ENCODE results near the gene TBX10.
"Not testable (repeated sequence)": the region's sequence is repeated elsewhere in the genome, so short reads cannot be mapped to it uniquely, and the experiment has no call there.

TBX10 gene

DNA sequence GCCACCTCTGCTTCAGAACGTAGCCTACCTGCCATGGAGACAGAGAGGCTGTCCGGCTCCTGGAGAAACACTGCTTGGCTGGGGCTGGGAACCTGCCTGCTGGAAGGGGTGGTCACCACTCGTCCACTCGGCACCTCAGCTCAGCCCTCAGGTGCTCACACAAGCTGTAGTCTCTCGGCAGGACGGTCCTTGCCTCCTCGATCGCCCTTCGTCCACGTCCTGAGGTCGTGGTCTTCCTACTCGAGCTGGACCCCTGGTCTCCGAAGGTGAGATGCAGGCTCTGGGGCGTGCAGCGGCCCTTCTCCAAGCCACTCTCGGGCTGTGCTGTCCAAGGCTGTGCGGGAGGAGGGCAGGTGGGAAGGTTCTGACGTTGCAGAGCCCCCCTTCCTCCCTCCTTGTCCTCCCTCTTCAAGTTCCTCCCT is at the start of gene TBX10:
TBX10 (minus strand) TSS at position 326 of the 422 bp plus-strand sequence; CDS start at position 35, 291 bp downstream.
- DNase-seq, result no peak

DNA sequence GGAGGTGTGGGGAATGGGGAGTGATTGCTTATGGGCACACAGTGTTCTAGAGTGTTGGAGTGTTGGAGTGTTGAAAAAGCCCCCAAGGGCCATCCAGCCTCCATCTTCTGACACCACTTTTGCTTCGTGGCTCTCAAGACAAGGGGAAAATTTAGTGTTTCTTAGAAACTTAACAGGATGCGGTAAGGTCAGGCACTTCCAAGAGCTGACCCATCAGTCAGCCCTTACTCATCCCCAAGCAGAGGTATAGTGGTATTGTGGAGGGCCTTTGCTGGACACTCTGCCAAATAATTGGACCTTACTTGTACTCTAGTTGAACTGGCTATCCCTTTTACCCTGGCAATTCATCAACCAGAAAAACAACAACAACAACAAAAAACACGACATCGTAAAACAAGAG is 49.6 kb upstream of the TBX10 start:
- no peak for DNase-seq

DNA sequence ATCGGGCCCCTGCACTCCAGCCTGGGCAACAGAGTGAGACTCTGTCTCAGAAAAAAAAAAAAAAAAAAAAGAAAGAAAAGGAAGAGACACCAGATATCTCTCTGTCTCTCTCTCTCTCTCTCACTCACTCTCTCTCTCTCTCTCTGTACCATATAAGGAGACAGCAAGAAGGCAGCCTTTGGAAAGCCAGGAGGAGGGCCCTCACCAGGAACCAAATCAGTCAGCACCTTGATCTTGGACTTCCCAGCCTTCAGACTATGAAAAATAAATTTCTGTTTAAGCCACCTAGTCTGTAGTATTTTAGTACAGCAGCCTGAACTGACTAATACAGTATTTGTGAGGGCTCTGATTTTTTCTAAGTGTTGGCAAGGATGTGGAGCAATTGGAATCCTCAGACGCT is 48.4 kb upstream of the TBX10 start:
- no peak for DNase-seq

DNA sequence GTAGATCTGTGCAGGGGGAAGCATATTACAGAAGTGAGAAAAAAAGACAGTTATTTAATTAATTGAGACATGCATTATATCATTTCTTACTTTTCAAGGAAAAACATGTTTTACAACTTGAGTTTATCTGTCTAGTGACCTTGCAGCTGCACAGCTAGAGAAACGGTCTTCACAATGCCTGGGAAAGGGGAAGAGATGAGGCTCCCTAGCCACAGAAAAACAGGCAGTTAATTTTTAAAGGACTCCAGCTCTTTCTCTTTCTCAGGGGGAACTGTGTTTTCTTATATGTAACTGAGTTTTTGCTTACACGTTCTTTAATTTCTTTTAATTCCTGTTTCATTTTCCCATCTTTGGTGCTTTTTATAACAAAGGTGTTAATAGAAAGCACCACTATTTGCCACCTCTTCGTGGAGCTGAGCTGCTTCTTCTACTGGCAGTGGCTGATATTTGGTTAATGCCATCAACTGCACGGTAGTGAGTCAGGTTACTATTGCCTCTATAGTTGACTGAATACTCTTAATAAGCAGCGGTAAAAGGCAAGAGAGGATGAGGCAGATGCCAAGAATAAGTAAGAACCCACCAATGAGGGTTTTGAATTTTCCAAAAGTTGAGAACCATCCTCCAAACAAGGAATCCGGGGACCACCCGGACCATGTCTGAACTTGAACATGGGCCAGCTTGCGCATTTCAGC is 46.2 kb upstream of the TBX10 start:
- not testable (repeated sequence) for DNase-seq

DNA sequence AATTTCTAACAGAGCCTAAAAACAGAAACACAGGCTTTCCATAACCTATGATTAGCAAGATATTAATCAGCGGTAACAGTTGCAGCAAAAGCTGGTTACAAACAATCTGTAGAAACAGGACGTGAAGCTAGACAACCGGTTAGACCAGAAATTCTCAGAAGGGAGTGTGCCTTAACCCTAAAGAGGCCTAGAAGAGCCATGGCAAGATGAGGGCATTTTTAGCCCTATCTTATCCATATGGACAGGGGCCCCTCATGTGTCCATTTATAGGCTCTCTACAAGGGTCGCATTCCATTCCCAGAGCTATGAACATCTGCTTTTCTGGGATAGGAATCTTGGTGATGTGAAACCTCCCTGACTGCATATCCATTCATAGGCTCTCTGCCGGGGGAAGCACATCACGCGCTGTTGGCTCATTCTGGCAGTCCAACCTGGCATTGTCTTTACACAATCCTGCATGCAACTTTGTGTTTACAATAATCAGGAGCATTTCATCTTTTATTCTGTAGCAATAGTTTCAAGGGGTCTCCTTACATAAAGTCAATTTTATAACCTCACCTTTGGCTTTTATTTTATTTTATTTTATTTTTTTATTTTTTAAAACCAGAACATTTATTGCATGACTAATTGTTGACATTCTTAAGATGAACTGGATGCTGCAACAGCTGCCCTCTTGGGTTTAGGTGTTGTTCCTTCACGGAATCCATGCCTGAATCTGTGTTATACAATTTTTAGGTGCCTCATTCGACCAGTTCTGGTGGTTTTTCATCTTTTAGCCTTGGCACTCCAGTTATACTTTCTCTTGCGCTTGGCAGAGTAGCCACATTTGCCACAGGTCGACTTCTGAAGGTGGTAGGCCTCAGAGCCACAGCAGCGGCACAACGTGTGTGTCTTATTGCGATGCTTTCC is 42.8 kb upstream of the TBX10 start:
- DNase-seq, result not testable (repeated sequence)

DNA sequence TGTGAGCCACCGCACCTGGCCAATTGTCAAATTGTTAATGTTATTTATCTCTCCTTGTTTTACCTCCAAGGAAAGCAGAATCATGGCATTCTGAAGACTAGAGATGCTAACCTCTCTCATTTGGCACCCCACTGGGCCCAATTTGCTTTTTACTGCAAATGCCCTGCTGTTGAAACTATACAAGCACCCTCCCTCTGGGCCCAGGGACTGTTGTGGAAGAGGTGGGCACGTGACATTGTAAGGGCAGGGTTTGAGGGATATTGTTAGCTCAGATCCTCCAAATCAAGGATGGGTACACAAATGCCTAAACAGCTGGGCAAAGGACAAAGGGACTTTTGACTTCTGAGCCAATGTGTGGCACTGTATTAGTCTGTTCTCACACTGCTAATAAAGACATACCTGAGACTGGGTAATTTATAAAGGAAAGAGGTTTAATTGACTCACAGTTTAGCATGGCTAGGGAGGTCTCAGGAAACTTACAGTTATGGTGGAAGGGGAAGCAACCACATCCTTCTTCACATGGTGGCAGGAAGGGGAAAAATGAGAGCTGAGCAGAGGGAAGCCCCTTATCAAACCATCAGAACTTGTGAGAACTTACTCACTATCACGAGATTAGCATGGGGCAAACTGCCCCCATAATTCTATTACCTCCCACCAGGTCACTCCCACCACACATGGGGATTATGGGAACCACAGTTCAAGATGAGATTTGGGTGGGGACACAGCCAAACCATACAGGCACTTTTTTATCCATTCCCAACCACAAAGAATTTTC is 41.3 kb upstream of the TBX10 start:
- no peak for DNase-seq

DNA sequence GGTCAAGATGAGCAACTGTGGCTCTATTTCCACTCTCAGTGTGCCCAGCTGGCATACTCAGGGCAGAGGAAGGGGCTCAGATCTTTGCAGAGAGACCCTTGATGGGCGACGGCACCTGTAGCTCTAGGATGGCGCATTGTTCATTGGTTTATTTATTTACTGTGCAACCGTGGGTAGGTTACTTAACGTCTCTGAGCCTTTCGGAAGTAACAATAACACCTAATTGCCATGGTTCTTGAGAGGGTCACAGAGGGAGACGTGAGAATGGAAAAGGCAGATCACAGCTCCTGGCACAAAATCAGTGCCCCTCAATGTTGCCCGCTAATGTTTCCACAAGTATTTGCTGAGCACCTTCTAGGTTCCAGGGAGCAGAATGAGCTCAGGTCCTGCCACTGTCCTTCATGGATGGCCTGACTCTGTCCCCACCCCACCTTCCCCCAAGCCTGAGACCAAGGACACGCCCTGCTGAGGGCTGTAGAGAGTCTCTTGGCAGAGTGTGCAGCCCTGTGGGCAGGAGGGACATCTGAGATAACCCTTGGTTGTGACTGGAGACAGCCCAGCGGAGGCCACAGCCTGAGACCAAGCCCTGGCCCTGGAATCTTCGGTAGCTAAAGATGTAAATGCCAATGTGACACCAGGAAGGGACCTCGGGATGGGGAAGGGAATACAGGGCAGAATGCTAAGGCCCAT is 35.6 kb upstream of the TBX10 start:
- DNase-seq, result no peak

DNA sequence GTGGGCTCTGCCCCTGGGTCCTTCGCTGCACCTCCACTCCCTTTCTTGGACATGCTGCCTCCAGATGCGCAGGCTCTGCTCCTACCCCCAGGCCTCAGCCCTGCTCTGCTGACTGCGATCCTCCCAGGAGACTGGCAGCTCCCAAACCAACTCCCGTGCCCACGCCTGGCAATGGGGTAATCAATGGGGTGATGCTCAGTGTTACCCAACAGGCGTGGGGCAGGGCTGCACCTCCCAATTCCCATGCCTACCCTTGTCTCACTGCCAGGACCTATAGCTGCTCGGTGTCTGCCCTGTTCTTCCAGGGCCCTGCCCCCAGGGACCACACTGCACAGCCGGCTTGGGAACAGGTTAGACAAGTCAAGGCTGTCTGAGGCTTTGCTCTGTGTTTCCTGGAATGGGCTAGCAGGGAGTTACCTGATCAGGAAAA is 34.9 kb upstream of the TBX10 start, which contains the start of gene ALDH3B2:
ALDH3B2 (minus strand) TSS at position 182 of the 430 bp plus-strand sequence. CDS start 7,688 bp downstream, outside the sequence.
- DNase-seq, result no peak

DNA sequence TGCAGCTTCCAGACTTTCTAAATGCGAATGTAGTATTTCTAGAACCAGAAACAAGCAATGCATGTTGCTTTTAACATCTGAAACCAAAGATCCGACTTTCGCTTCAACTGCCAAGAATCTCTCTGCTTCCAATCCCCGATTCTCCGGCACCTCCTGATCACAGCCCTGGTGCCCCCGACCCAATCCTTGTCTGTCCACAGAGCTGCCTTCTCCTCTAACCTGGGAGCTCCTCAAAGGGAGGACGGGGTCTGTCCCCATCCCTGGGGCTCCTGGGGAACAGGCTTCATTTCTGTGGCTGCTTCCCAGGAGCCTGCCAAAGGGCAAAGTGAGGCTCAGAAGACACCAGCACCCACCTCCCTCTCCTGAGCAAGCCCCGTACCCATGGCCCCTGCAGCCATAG is 34.3 kb upstream of the TBX10 start:
- DNase-seq, result no peak

DNA sequence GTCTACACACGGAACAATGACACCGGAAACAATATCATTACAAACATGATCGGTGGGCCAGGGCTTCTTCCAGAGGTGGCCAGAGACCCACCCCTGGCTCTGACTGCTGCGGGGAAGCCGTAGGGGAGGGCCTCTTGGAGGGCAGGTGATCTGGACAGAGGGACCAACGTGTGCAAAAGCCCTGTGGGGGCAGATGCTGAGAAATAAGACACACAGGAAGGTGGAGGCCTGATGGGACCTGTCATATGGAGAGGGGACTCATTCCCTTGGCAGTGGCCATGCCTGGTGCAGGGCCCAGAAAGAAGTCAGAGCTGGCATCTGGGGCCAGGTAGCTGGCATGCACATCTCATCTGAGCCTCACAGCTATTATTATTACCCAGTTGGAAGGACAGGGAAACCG is 33.8 kb upstream of the TBX10 start:
- DNase-seq, result no peak

DNA sequence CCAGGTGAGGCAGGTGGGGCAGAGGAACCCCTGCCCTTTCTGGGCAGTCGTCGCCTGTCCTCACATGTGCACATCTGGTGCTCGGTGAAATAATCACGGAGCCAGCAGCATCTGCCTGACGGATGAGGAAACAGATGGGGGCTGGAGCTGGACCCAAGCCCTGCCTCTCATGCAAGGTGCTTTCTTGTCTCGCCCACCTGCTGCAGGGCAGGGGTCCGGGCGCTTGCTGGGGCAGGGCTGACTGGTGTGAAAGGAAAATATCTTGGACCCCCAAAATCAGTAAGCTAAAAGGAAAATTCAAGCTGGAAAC is 31.6 kb upstream of the TBX10 start:
- no peak for DNase-seq

DNA sequence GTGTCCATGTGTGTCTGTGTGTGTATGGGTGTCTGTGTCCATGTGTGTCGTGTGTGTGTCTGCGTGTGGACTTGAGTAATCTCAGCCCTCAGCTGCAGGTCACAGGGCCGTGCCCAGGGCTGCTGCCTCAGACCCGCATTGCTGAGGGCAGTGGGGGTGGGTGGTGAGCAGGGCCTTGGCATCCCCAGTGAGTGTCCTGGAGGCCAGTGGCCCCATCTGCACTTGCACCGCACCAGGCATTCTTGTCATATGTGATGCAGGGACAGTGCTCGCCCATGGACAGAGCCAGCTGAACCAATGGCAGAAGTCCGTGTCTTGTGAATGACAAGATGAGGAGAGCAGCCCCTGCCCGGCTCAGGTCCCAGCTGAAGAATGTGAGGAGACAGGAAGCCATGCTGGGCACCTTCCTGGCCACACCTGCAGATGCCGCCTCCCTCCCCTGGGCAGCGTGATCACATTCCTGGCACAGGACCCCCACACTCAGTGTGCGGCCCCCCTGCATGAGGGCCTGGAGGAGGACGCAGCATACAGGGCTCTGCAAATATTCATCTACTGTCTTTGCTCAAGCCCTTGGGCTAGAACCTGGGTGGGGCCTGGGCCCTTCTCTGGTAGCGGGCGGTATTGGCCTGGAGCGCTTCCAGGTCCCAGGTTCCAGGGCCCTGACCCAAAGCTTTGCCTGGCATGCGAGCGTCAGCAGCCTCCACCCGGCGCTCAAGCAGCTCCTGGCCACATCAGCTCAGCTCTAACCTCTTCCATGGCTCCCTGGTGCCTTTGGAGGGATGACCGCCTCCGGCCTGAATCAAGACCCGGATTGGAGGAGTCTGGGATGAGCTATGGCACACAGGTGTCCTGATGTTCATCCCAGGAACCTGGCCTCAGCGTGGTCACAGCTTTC is 31.0 kb upstream of the TBX10 start:
- no peak for DNase-seq

DNA sequence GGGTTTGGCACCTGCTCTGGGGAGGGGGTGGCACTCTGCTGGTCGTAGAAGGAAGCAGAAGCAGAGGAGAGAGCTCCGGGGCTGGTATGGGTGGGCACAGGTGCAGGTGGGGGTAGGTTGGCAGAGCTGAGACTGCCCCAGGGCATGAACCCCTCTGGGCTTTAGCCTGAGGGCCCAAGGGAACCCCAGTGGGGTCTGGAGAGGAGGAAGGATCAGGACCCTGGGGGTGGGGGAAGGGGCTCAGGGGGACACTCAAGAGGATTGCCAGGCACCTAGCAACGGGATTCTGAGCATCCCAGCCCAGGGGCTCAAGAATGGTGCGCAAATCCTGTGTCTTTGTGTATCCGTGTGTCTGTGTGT is 28.6 kb upstream of the TBX10 start:
- no peak for DNase-seq

DNA sequence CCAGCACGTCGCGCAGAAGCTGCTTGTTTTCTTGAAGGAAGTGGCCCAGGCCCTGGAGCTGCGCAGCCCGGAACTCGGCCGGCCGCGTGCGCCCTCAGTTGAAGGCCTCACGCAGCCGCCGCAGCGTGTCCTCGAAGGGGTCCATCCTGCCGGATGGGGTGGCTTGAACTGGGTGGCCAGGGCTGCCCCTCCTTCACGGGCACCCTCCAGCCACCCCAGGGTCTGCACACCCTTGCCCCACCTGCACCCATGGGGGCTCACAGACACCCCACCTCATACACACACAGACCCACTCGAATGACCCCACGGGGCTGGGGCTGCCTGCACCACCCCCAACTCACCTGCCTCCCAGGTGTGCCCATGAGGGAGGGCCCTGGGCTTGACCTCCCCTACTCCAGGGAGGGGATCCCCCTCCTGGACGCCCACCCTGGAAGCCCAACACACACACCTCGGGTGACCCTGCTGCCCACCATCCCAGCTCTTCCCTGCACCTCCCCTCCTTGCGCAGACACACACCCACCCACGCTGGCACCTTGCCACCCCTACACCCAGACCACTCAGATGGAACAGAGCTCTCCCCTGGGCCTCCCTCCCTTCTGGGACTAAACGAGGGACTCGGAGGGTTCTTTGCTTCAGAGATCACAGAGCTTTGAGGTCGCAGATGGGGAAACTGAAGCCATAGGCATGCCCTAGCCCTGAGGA is 28.1 kb upstream of the TBX10 start:
- DNase-seq, result no peak

DNA sequence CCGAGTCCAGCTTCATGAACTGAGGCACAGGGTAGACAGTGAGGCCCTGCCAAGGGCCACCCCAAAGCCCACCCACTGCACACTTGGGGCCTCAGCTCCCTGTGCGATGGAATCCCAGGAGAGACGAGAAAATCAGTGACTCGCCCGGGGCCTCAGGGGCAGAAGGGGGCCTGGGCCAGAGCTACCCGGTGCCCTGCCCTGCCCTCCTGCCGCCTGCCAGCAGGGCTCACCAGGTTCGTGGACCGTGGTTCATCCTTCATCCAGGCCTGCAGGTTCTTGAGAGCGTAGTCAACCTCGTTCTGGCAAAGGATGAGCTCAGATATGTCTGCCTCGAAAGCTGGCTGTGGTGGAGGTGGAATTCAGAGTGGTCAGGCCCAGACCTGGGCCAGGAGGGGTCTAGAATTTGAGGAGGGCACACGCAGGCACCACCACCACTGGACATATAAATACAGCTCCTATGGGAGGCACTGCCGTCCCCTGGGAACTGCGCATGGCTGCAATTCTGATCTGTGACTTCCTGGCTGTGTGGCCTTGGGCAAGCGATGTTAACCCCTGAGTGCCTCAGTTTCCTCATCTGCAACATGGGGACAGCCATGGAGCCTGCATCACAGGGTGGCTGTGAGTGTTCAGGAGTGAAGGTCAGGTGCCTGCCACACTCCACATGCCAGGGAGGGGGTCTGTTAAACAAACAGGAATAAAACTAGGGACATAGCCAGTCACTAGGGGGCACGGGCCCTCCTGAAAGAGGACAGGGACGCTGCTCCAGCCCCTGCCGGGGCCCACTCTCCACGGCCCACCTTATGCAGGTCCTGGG is 27.3 kb upstream of the TBX10 start:
- no peak for DNase-seq

DNA sequence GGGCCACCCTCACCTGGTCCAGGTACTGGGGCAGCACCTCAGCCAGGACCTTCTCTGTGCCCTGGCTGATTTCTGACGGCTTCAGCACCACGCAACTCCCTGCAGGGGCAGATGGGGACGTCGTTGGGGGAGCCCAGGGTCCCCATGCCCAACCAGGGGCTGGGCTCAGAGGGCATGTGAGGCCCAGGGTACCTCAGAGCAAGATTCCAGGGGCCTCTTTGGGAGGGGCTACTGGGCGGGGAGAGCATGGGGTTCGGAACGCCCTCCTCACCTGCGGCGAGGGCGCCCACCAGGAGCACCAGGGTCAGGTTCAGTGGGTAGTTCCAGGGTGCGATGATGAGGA is 26.7 kb upstream of the TBX10 start:
- no peak for DNase-seq

DNA sequence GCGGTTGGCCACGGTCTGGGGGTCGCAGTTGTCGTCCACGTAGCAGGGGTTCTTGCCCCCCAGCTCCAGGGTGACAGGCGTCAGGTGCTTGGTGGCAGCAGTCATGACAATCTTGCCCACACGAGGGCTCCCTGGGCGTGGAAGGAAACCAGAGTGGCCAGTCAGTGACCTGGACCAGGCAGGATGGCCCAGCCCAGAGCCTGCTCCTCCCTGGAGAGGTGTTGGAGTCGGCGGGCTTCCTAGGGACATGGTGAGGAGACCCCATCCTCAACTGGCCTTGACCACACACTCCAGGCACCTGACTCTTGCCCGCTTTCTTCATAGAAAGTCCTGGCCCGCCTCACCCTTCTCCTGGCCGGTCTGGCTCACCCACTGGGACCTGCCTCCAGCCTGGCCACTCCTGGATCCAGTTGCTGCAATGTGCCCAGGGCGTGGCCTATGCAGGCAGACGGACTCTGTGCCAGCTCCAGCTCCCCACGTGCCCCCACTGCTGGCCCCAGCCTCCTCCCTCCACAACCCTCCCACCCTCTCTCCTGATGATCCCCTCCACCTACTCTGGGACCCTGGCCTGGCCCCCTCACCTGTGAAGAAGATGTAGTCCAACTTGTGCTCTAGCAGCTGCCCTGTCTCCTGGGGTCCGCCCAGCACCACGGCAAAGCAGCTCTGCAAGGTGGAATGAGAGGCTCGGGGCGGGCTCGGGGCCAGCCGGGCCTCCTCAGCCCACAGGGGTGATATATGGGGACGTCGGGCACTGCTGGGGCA is 26.2 kb upstream of the TBX10 start:
- no peak for DNase-seq

DNA sequence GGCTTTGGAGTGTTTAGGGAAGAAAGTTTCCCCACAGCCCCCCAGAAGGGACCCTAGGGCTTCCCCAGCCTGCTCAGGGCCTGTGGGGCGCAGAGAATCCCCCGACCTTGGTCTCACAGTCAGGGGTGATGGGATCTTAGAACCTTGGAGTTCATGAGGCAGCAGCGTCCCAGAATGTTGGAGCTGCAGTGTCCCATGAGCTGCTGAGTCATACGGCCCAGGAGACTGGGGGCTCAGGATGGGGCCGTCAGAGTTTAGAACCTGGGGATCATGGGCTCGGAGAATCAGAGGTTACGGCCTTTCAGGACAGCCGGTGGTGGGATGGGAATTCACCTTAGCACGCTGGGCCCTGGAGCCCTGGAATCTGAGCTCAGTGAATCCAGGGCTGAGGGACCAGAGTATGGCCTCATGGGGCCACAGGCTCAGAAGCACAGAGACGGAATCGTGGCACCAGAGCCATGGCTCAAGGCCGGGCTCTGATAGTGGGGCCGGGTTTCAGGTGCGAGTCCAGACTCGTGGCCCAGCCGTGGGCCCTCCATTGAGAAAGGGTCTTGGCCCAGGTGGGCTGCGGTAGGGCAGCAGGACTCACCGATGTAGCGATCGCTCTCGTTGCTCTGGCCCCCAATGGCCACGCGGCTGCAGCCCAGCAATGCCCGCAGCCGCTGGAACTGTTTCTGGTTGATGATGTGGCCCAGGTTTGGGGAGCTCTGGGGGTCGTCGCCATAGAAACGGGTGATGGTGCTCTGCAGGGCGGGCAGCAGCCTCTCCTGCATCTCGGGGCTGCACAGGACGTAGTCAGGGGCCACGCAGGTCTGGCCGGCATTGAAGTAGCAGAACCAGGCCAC is 25.4 kb upstream of the TBX10 start:
- DNase-seq, result no peak

DNA sequence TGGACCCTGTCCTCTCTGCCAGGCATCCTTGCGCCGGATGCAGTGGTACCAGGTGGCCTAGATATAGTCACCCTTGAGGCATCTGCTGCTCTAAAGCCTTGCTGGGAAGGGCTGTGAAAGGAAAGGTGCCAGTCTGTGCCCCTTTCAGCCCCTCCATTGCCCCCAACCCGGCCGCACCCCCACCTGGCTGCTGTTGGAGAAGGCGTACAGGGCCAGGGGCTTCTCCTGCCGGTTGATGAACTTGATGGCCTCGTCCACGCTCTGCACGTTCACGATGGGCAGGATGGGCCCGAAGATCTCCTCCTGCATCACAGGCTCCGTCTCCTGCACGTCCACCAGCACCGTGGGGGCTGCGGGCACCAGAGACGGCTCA is 24.6 kb upstream of the TBX10 start:
- DNase-seq, result no peak

Measured in CD4-positive, alpha-beta T cell treated with Interleukin-4 for 4 hours (primary cell).